SU-DHL-6 (cell line): ENCODE data around the gene VIM.

Experiments
- H2AFZ ChIP-seq: fragments of 200-600 bp; sonication (generic); 2 replicates; pipeline ENCODE4 v1.6.1; 2014; ENCODE audit warnings: low read depth, mild to moderate bottlenecking, moderate library complexity, mixed read lengths, antibody characterized with exemption, low read length; ENCODE audit not compliant: severe bottlenecking
- H3F3A ChIP-seq: fragments of 200-600 bp; shearing (Covaris generic); 2 replicates; pipeline ENCODE4 v1.6.0; 2016; ENCODE audit warnings: antibody characterized with exemption, mild to moderate bottlenecking; ENCODE audit not compliant: insufficient read depth
- H3K27ac ChIP-seq: fragments of 200-600 bp; sonication (generic); 2 replicates; pipeline ENCODE4 v1.5.1; 2016; ENCODE audit warnings: low read depth, mild to moderate bottlenecking, low read length, moderate library complexity, mixed read lengths
- H3K27me3 ChIP-seq: fragments of 200-600 bp; sonication (generic), shearing (Covaris generic); 2 replicates; pipeline ENCODE4 v1.6.0; 2014; ENCODE audit warnings: mild to moderate bottlenecking, low read length
- H3K36me3 ChIP-seq: fragments of 200-600 bp; sonication (generic); 2 replicates; pipeline ENCODE4 v1.6.1; 2014; ENCODE audit warnings: mild to moderate bottlenecking, low read length, mixed read lengths
- H3K4me2 ChIP-seq: fragments of 300-600, 200-600 bp; shearing (Covaris generic), sonication (generic); 2 replicates; pipeline ENCODE4 v1.6.0; 2014; ENCODE audit warnings: low read length, low read depth, mild to moderate bottlenecking; ENCODE audit not compliant: poor library complexity, severe bottlenecking
- H3K4me3 ChIP-seq: fragments of 200-600 bp; sonication (generic); 2 replicates; pipeline ENCODE4 v1.5.1; 2014; ENCODE audit warnings: antibody characterized with exemption, low read length, mild to moderate bottlenecking, mixed read lengths; ENCODE audit not compliant: insufficient read depth, poor library complexity, severe bottlenecking
- H3K79me2 ChIP-seq: fragments of 200-600 bp; sonication (generic); 2 replicates; pipeline ENCODE4 v1.6.1; 2014; ENCODE audit warnings: mild to moderate bottlenecking, low read length, moderate library complexity; ENCODE audit not compliant: insufficient read depth
- H3K9ac ChIP-seq: fragments of 200-600 bp; sonication (generic); 2 replicates; pipeline ENCODE4 v1.7.0; 2014; ENCODE audit warnings: mild to moderate bottlenecking, low read length
- H3K9me2 ChIP-seq: fragments of 200-600 bp; sonication (generic); replicated peaks from 2 replicates; pipeline ENCODE4 v1.6.1; 2014; ENCODE audit warnings: low read length; ENCODE audit not compliant: insufficient read depth
- H3K9me3 ChIP-seq: fragments of 200-600 bp; sonication (generic); 2 replicates; pipeline ENCODE4 v1.6.1; 2014; ENCODE audit warnings: low read length, mixed read lengths; ENCODE audit not compliant: insufficient read depth
- H4K20me1 ChIP-seq: fragments of 200-600 bp; sonication (generic); 2 replicates; pipeline ENCODE4 v1.6.1; 2014; ENCODE audit warnings: low read depth, mild to moderate bottlenecking, antibody characterized with exemption, low read length, moderate library complexity, mixed read lengths
- CTCF ChIP-seq: fragments of 200-600 bp; sonication (generic); IDR thresholded peaks from one replicate; pipeline ENCODE4 v1.5.1; 2017; ENCODE audit warnings: antibody characterized with exemption, mild to moderate bottlenecking, low read length, moderate library complexity; ENCODE audit not compliant: insufficient read depth, poor library complexity, severe bottlenecking
- EZH2phosphoT487 ChIP-seq: fragments of 200-600 bp; sonication (generic), shearing (Covaris generic); conservative IDR thresholded peaks from 2 replicates; pipeline ENCODE4 v1.6.1; 2018; ENCODE audit warnings: mild to moderate bottlenecking, antibody characterized with exemption, low read length, moderate library complexity, mixed read lengths

The VIM gene

GRCh38 chr10:17200912-17201793 is 26.9 kb upstream of the VIM start, which contains the start of gene TRDMT1:
Gene TRDMT1, minus strand, starts transcription at chr10:17201672. Its CDS starts 38 bp downstream, at chr10:17201634.
- Histone ChIP-seq H3K27ac (peak within 1 kb of the TSS; percentile 19; the same call in 1 of the 2 replicates), H2AFZ (peak within 1 kb of the TSS; percentile 99), H3K9me3 (no peaks in the 10 kb centered on the region), H3K27me3 (no peaks in the 10 kb centered on the region), H4K20me1 (no peaks in the 10 kb centered on the region), H3K9me2 (no peaks in the 10 kb centered on the region), H3K9ac (peak within 1 kb of the TSS; percentile 75), H3F3A (no peaks in the 10 kb centered on the region), H3K4me3 (peak within 1 kb of the TSS; percentile 79), H3K79me2 (no peaks in the 10 kb centered on the region), H3K36me3 (no peaks in the 10 kb centered on the region), H3K4me2 (peak within 1 kb of the TSS; percentile 90)
- TF ChIP-seq CTCF, result no peak
- no peak for TF ChIP-seq EZH2phosphoT487

GRCh38 chr10:17201794-17202116 is 26.3 kb upstream of the VIM start:
- H3F3A ChIP-seq, result no peaks in the 10 kb centered on the region
- no peaks in the 10 kb centered on the region for H4K20me1 ChIP-seq
- TF ChIP-seq EZH2phosphoT487 (no peak), CTCF (no peak)
- no peaks in the 10 kb centered on the region for H3K9me3 ChIP-seq
- H3K9ac ChIP-seq, result peak overlapping the region; percentile 75
- no peaks in the 10 kb centered on the region for H3K36me3 ChIP-seq
- 0 out of 2 replicates have a peak overlapping the region, but pooled peaks have one; percentile 19 for H3K27ac ChIP-seq
- peak overlapping the region; percentile 90 for H3K4me2 ChIP-seq
- no peaks in the 10 kb centered on the region for H3K79me2 ChIP-seq
- no peaks in the 10 kb centered on the region for H3K27me3 ChIP-seq
- H3K9me2 ChIP-seq, result no peaks in the 10 kb centered on the region
- peak overlapping the region; percentile 99 for H2AFZ ChIP-seq
- peak overlapping the region; percentile 79 for H3K4me3 ChIP-seq

- H3F3A ChIP-seq, result no peaks in the 10 kb centered on the region
- no peak overlapping the region for H3K4me3 ChIP-seq
- H3K79me2 ChIP-seq, result no peaks in the 10 kb centered on the region
- H3K36me3 ChIP-seq, result no peaks in the 10 kb centered on the region
- H2AFZ ChIP-seq, result peak overlapping the region; percentile 99
- H4K20me1 ChIP-seq, result no peaks in the 10 kb centered on the region
- H3K9ac ChIP-seq, result no peak overlapping the region
- TF ChIP-seq EZH2phosphoT487 (no peak), CTCF (no peak)
- H3K9me2 ChIP-seq, result no peaks in the 10 kb centered on the region
- no peak overlapping the region for H3K27ac ChIP-seq
- H3K4me2 ChIP-seq, result no peak overlapping the region
- H3K27me3 ChIP-seq, result no peaks in the 10 kb centered on the region
- no peaks in the 10 kb centered on the region for H3K9me3 ChIP-seq
These were observed 25.5 kb upstream of the VIM start for GRCh38 chr10:17202506-17202905.
